Midbrain (tissue), 1 donor: Measurements from ENCODE around the gene TRH.

Source experiments
- DNase-seq: peaks from one replicate; lab custom pipeline; 2025; lab: John Stamatoyannopoulos, UW

Gene TRH, protein sequence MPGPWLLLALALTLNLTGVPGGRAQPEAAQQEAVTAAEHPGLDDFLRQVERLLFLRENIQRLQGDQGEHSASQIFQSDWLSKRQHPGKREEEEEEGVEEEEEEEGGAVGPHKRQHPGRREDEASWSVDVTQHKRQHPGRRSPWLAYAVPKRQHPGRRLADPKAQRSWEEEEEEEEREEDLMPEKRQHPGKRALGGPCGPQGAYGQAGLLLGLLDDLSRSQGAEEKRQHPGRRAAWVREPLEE

DNA sequence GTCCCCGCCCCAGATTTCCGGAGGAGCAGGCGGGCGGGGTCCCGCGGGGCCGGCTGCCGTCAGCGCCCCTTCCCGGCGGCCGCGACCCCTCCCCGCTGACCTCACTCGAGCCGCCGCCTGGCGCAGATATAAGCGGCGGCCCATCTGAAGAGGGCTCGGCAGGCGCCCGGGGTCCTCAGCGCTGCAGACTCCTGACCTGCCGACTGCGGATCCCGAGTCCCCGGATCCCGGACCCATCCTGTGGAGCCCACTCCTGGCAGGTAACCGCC, at the start of gene TRH:
Gene TRH (plus strand): TSS at position 157 of the 269 bp plus-strand sequence. CDS start 1,097 bp downstream, outside the sequence.
- no peak for DNase-seq

DNA sequence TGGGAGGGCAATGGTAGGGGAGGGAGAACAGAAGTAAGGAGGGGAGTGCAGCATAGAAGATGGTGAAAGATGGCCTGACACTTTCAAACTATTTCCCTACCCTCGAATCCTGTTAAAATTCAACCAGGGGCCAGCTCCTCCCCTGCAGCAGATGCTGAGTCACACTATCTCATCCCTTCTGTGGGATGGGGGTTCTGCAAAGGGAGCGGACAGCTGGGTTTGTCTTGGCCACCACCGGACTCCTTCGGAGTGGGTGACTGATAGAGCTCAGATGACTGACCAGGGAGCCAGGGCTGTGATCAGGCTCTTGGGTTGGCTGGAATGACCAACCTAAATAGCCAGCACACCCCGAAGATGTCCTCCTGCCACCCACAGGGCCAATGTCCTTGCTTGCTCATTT, 47.4 kb upstream of the TRH start:
- DNase-seq: no peak

DNA sequence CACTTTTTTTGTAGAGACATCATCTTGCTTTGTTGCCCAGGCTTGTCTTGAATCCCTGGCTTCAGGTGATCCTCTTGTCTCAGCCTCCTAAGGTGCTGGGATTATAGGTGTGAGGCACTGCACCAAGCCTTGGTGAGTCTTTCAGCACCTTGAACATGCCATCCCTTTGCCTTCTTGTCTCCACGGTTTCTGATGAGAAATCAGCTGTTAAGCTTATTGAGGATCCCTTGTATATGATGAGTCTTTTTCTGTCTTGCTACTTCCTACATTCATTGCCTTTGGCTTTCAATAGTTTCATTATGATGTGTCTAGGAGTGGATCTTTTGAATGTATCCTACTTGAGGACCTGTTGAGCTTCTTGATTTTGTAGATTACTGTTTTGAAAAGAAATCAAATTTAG, 45.1 kb upstream of the TRH start:
- no peak for DNase-seq

DNA sequence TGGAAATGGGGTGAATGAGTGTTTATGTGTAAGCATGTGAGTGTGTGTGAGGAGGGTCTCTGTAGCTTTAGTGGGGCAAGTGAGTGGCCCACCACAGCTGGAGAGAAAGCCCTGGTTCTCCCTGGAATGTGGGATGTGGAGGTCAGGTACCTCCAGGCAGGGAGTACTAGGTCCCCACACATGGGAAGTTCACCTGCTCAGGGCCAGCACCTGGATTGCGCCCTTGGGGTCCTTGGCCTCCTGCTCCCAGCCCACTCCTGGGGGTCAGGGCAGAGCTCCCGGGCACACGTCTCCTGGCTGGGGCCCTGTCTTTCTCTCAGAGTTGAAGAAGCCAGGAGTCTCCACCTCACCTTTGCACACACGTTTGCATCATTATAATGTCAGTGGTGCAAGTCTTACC, 41.0 kb upstream of the TRH start:
- no peak for DNase-seq

DNA sequence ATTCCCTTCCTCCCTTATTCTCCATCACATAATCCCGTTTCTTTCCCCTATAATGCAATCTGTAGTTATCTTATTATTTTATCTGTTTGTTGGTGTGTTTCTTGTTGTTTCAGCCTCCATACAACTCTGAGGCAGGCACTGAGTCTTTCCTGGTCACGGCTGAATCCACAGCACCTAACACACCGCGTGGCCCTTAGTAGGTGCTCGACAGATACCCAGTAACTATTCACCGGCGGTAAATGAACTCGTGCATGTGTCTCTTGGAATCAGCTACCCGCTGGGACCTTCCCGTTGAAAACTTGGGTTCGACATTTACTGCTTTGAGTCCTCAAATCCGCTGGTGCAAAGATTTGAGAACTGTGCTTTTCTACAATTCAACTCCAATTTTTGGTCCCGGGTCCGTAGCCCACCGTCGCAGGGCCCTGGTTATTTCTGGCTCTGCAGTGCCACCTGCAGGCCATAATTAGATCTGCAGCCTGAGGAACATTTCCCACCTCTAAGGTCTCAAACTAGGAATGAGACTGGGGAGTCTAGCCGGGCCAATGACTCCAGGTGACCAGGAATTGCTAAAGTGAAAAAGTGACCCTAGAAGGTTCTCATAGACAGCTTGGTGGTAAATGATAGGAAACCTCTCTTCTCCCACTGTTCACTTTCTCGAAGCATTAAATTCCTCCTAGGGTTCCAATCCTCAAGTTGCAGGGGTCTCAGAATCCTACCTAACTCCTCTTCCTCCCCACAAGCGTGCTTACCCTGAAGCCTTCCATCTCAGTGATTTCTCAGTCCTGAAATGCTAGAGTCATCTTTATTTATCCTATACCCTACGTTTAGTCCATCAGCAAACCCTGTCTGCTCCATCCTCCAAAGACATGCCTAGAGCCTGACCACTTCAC, 40.0 kb upstream of the TRH start:
- peak; percentile 18 for DNase-seq

DNA sequence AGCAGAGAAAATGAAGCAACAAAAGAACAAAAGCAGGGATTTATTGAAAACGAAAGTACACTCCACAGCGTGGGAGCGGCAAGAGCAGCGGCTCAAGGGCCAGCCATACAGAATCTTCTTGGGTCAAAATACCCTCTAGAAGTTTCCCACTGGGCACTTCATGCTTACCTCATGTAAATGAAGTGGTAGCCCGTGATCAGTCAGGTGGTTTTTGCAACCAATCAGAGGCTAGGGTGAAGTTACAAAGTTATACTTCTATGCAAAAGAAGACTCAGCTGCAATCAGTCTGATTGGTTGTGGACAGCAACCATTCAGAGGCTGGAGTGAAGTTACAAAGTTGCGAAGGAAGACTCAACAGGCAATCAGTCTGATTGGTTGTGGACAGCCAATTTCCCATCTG, 37.8 kb upstream of the TRH start:
- peak; percentile 63 for DNase-seq

DNA sequence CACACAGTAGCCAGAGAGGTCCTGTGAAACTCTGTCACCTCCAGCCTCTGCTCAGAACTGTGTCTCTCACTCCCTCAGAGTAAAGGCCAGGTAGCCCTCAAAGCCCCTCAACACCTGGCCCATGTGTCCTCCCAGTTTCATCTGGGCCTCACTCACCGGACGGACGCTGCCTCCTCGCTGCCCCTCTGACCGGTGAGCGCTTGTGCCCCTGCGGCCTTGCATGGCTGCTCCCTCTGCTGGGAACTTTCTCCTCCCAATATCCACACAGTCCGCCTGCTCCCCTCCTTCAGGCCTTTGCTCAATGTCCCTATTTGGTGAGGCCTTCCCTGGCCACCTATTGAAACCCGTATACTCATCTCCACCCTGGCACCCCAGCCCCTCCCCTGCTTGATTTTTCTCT, 36.8 kb upstream of the TRH start:
- no peak for DNase-seq

DNA sequence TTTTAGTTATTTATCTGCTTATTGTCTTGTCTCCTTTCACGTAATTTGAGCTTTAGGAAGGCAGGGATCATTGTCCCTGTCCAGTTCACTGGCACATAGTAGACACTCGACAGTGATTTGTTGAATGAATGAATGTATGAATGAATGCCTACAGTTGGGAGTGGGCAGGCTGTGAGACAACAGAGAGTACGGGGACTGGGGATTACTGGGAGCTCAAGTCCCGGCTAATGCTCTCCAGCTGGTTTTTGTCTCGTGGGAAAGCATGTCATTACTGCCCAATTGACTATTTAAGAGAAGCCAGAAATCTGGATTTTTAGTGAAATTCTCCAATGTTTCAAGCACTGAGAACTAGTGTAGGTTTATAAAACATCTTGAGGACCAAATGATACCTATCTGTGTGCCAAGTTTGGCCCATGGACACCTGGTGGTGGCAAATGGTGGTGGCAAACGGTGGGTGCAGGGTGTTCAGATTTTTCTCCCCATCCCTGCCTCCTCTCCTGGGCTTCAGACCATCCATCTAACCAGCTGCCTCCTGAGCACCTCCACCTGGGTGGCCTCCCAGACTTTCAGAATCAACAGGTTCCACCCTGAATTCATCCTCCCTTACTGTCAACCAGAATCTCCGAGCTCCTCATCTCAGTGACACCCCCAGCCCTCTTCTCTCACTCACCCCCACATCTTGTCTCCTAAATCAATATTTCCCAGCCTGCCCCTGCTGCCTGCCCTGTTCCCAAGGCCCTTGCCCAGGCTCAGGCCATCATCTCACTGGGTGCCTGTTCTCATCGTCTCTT, 36.2 kb upstream of the TRH start:
- no peak for DNase-seq

DNA sequence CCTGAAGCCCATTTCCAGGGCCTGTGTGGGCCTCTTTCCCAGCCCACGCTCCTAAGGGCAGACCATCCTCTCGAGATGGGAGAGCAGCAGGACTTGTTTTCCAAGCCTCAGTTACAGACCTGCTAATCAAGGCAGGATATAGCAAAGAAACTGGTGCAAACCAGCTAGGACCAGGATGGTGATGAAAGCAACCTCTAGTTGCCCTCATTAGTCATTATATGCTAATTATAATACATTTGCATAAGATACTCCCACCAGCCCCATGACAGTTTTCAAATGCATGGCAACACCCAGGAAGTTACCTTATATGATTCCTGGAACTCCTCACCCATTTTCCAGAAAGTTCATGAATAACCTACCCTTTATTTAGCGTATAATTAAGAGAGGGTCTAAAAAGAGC, 34.4 kb upstream of the TRH start:
- DNase-seq: no peak

DNA sequence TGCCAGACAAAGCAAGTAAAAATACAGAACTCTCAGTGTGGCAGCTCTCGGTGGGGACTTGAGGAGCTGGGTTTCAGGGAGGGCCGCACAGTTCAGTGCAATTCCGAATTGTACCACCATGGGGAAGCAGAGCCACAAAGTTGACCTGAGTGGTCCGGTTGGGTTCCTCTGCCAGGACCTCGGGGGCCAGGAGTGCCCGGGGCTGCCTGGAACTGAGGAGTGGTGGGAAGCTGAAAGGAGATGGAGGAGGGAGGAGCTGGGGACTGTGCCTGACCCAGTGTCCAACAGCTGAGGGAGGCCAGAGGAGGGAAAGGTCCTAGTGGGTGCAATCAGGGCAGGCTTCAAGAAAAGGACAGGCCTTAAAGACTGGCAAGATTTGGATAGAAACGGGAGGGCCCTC, 32.2 kb upstream of the TRH start:
- DNase-seq: peak; percentile 80

DNA sequence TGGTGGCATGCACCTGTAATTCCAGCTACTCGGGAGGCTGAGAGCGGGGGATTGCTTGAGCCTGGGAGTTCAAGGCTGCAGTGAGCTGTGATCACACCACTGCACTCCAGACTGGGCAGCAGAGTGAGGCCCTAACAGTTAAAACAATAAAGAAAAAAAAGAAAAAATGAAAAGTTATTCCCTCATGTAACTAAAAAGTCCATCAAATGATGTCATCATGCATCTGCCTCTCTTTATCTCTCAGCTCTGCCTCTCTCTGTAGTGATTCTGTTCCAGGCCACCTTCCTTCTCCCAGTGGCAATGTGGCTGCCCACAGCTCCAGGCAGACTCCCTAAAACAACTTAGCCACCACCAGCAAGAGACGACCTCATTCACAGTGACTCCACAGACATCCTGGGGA, 31.5 kb upstream of the TRH start:
- DNase-seq: no peak

DNA sequence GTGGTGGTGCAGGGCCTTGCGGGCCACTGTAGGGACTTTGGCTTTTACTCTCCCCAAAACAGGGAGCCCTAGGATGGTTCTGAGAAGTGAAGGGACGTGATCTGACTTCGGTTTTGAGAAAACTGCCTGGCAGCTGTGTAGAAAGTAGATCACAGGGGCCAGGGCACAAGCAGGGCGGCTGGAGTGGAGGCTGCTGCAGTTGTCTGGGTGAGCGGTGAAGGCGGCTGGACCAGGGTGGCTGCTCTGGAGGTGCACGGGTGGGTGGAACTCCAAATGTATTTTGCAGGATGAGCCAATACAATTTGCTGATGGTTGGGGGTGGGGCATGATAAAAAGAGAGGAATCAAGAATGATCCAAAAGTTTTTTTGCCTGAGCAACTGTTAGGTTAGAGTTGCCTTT, 29.8 kb upstream of the TRH start:
- no peak for DNase-seq

DNA sequence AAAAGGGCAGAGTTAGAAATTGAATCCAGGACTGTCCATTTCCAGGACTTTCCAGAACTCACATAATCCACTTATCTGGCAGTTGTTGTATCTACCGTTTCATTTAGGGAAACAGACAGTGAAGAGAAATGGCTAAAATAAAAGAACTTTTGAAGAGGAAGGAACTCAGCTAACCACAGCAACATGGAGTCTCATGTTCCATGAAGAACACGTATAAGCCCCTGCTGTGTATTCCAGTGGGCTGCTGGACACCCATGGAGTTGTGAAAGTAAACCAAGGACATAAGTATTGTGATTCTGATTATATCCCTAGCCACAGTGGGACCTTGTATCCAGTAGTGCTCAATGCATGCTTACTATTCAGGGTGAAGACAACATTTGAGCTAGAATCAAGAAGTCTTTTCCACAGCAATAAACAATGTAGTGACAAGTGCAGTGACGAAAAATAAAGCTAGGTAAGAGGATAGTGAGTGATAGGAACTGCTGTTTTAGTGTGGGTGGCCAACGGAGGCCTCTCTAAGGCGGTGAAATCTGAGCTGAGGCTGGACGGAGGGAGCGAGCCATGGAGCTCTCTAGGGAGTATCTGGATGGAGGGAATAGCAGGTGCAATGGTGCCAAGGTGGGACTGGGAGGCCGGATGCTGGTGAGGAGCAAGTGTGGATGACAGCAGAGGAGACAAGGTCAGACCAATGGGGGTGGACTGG, 26.8 kb upstream of the TRH start:
- DNase-seq: no peak

DNA sequence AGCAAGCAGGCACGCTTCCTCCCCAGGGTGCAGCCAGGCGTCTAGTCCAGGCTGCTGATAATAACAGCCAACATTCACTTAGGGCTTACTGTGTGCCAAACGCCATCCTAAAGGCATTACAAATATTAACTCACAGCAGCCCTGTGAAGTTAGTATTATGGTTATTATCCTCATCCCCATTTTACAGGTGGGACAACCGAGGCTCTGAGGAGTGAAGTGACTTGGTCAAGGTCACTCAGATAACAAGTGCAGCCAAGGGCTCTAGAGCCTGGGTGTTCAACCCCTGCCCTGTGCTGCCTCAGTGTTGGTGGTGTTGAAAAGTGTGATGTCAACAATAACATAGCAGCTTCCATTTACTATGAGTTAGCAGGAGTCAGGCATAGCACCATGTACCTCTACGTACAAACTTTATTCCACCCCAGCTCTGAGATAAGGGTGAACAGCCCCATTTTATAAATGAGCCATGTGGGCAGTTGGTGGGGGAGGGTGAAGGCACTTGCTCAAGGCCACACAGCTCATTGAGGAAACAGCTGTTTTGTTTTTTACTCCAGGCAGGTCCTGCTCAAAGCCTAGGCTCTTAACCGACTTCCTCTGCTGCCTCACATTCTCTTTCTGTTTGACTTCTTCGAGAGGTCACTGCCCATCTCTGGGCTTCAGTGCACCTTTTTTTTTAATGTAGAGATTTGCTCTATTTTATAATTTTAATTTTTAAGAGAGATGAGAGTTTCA, 24.0 kb upstream of the TRH start:
- no peak for DNase-seq

DNA sequence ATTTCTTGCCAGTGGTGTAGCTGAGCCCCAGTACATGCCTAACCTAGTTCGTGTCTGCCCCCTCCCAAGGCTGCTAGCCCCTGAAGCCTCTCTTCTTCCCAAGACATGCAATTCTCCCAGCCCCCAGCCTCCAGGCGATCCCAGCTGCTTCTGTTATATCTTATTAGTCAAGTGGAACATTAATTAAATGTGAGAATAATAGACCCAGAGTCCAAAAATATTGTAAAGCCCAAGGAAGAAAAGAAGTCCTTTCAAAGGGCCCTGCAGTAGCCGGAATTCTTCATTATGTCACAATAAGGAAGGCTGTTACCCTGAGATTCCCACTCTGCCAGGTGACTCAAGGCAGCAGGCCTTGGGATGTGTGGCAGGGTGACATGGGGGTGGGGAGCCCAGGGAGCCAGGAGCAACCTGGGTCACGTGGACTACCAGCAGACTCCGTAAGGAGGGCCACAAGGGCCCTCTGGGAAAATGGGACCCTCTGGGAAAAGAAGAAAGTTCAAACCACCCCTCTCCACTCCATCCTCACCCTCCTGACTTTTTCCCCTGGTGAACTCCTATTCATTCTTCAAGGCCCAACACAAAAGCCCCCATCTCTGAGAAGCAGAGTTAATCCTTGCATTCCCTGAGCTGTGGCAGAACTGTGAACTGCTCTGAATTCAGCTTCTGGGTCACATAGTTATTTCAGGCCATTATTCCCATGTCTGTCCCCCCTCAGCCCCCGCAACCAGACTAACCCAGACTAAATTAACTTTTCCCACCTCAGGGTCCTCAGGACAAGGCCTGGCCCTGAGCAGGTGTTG, 21.8 kb upstream of the TRH start:
- no peak for DNase-seq

DNA sequence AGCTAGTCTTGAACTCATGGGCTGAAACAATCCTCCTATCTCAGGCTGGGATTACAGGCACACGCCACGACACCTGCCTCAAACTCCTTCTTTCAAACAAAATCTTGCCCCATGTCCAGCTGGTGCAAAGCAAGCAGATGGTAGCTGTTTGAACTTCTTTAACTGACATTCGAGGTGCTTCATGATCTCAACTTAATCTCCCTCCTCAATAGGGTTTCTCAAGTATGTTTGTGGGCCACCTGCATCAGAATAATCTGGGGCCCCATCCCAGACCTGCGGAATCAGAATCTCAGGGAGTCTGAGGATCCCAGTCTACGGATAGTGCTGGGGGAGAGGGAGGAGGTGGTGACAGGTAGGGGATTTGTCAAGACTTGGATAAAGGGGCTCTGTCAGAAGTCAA, 20.9 kb upstream of the TRH start:
- DNase-seq: no peak

DNA sequence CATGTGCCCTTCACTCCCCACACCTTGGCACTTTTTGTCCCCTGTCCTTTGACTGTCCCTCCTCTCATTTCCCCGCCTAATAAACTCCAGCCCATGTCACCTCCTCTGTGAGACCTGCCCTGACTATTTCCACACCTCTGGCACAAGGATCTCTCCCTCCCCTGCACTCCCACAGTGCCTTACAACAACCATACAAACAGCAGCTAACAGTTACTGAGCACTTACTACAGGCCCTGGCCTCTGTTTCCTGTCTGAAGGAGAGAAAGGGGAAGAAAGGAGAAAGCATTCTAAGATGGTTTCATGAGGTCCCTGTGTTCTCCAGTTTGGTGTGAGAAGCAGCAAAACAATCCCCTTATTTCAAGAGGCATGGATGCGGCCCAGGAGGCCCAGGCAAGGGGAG, 20.0 kb upstream of the TRH start:
- DNase-seq: no peak

DNA sequence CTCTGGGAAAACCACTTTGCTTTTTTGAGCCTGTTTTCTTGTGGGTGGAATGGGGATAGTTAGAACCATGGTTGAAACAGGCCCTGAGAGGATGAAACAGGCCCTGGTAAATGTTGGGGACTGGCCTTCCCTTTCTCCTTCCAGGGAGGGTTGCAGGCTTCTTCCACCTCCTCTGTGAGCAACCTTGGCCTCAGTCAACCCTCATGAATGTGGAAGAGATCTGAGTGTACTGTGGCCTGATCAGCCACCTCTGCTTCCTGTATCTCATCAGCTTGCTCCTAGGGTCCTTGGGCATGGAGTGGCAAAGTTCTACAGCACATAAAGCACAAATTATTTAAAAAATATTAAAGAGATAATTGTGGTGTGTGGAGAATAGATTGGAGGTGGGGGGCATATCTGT, 17.6 kb upstream of the TRH start:
- DNase-seq: no peak

DNA sequence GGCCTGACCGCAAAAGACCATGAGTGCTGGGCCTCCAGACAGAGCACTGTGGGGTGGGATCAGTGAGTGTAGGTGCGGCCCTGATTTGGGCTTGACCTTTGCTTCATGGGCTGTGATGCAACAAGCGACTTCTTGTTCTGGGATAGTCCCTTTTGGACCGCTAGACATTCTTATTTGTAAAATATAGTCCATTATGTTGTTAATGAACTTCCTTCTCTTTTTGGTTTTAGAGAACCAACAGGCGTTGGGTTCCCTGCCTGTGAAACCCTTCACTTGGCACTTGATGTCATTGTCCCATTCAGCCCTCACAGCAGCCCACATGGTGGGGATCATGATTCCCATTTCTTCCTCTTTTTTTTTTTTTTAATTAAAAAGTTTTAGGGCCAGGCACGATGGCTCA, 15.8 kb upstream of the TRH start:
- DNase-seq: no peak

DNA sequence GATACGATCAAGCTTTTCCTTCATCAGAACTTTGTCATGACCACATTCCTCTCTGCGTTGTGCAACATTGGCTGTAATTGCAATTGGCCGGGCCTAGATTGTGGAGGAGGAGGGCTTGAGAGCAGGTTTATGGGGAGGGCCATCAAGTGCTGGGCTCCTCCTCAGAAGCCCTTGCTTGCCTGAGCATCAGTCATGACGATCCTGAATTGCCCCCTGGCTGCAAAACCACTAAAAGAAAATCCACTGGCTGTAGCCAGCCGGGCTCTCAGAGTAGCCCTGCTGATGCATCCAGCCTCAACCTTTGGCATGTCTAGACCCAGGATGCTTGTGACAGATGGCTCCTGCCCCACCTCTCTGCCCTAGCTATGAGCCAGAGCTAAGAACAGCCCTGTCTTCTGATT, 13.4 kb upstream of the TRH start:
- no peak for DNase-seq

DNA sequence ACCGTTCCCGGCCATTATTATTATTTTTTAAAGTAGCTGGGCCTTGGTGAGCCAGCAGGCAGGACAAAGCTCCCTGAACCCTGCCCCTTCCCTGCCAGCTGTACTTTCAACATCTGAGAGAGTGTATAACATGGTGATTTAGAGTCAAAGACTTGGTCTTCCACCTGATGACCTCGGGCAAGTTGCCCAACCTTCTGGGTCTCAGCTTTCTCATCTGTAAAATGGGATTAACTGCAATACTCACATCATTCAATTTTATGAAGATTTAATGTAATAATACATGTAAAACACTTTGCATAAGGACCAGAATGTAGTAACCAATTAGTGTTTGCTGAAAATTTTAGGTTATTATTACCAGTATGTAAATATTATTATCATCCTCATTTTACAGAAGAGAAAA, 11.9 kb upstream of the TRH start:
- no peak for DNase-seq
